Breast epithelium (tissue), 3 donors: Measurements from ENCODE around the gene ZNF516.

Experiments used
- CTCF ChIP-seq, 3 donors: fragments of 450-650 bp; IDR thresholded peaks; one replicate each; pipeline ENCODE4 v1.5.1; 2016 to 2017; ENCODE audit warnings: antibody characterized with exemption in 3 of 3, mild to moderate bottlenecking in 3 of 3, moderate library complexity in 3 of 3
- POLR2A ChIP-seq: fragments of 450-650 bp; IDR thresholded peaks from one replicate; pipeline ENCODE4 v1.6.1; 2016; ENCODE audit warnings: antibody characterized with exemption, mild to moderate bottlenecking, moderate library complexity
- POLR2AphosphoS5 ChIP-seq, 3 donors: sonication (generic); formaldehyde crosslinking; IDR thresholded peaks; one replicate each; pipeline ENCODE4 v1.6.1; 2017; ENCODE audit warnings: antibody characterized with exemption in 3 of 3

GRCh38 chr18:76468345-76469304, 26.4 kb downstream of the ZNF516 start:
- no peak for TF ChIP-seq POLR2AphosphoS5 (IDR thresholded peaks at IDR 0.05)
- TF ChIP-seq CTCF (IDR thresholded peaks at IDR 0.05): no peak
- no peak for TF ChIP-seq POLR2A
